ENCODE results near the gene PI4KA.

PI4KA gene

GRCh38 chr22:20794650-20795413 is 63.8 kb downstream of the PI4KA start:
- no peak for TF ChIP-seq CTCF (IDR thresholded peaks at IDR 0.05; ENCODE audit: insufficient read depth, low read length)
- no peak for TF ChIP-seq POLR2AphosphoS5 (IDR thresholded peaks at IDR 0.05; ENCODE audit: low read depth)
- TF ChIP-seq SPI1 (IDR thresholded peaks at IDR 0.05; ENCODE audit: borderline replicate concordance, low read depth), result no peak
- TF ChIP-seq GABPA (IDR thresholded peaks at IDR 0.05; ENCODE audit: low read depth), result no peak
- no peak for TF ChIP-seq REST (IDR thresholded peaks at IDR 0.05; ENCODE audit: insufficient replicate concordance, low read depth)
- Histone ChIP-seq H3K4me3 (replicated peaks; ENCODE audit: insufficient read depth, low read length) (no peak overlapping the region), H3K27me3 (ENCODE audit: insufficient read depth, poor library complexity, severe bottlenecking) (no peaks in the 10 kb centered on the region), H3K27ac (replicated peaks) (no peak overlapping the region)
- DNase-seq (ENCODE audit: low read depth in 1 of 2, low spot score in 1 of 2), result no peak

GRCh38 chr22:20793748-20794649 is 64.6 kb downstream of the PI4KA start:
- Histone ChIP-seq H3K4me3 (replicated peaks; ENCODE audit: insufficient read depth, low read length) (no peak overlapping the region), H3K27ac (replicated peaks) (no peak overlapping the region), H3K27me3 (ENCODE audit: insufficient read depth, poor library complexity, severe bottlenecking) (no peaks in the 10 kb centered on the region)
- DNase-seq (ENCODE audit: low read depth in 1 of 2, low spot score in 1 of 2), result no peak
- TF ChIP-seq SPI1 (IDR thresholded peaks at IDR 0.05; ENCODE audit: borderline replicate concordance, low read depth) (no peak), GABPA (IDR thresholded peaks at IDR 0.05; ENCODE audit: low read depth) (no peak), CTCF (IDR thresholded peaks at IDR 0.05; ENCODE audit: insufficient read depth, low read length) (no peak)

GRCh38 chr22:20792966-20793728 is 65.5 kb downstream of the PI4KA start:
- H3K4me3 ChIP-seq (replicated peaks; ENCODE audit: insufficient read depth, low read length), result no peak overlapping the region
- H3K27me3 ChIP-seq (ENCODE audit: insufficient read depth, poor library complexity, severe bottlenecking), result no peaks in the 10 kb centered on the region
- DNase-seq (ENCODE audit: low read depth in 1 of 2, low spot score in 1 of 2), result no peak
- TF ChIP-seq GABPA (IDR thresholded peaks at IDR 0.05; ENCODE audit: low read depth), result no peak
- no peak for TF ChIP-seq REST (IDR thresholded peaks at IDR 0.05; ENCODE audit: insufficient replicate concordance, low read depth)
- TF ChIP-seq CTCF (IDR thresholded peaks at IDR 0.05; ENCODE audit: insufficient read depth, low read length), result no peak
- TF ChIP-seq SPI1 (IDR thresholded peaks at IDR 0.05; ENCODE audit: borderline replicate concordance, low read depth), result no peak
- no peak for TF ChIP-seq POLR2AphosphoS5 (IDR thresholded peaks at IDR 0.05; ENCODE audit: low read depth)
- no peak overlapping the region for H3K27ac ChIP-seq (replicated peaks)

Measured in HL-60 (cell line).